NCI-H1417 (cell line): Measurements from ENCODE around the gene ATP1A2.

ENCODE experiments used
- DNase-seq, 3 experiments: peaks; one replicate each; lab custom pipeline; 2025; lab: John Stamatoyannopoulos, UW

Gene ATP1A2

GRCh38 chr1:160171980-160172379, 56.4 kb downstream of the ATP1A2 start:
- no peak for DNase-seq

- DNase-seq = no peak
These were observed 61.7 kb downstream of the ATP1A2 start for GRCh38 chr1:160177231-160177630.

- no peak for DNase-seq
These were observed 62.1 kb downstream of the ATP1A2 start for GRCh38 chr1:160177667-160178066.

- no peak for DNase-seq
These were observed 63.2 kb downstream of the ATP1A2 start for GRCh38 chr1:160178731-160179130.

- no peak for DNase-seq
These were observed 63.8 kb downstream of the ATP1A2 start for GRCh38 chr1:160179336-160179735.

- no peak for DNase-seq
These were observed 70.7 kb downstream of the ATP1A2 start for GRCh38 chr1:160186246-160186645.

GRCh38 chr1:160186729-160187128, 71.2 kb downstream of the ATP1A2 start:
- no peak for DNase-seq

DNA sequence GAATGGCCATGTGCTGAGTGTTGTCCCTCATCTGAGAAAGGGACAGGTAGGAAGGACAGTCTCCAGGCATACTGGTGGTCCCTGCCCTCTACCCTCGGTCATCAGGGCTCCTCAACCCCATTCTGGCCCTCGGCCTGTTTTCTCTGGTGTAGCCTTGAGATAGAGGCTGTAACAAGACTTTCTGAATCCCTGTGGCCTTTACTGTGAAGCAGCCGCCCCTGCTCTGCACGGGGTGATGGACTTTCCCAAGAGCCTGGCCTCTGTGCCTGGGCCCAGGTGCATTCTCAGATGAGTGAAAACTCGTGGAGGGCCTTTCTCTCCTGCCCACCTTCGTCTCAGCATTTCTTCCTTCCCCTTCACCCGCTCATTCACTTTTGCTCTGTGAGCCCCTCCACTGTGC, 71.8 kb downstream of the ATP1A2 start:
- DNase-seq = no peak

- DNase-seq = no peak
These were observed 72.8 kb downstream of the ATP1A2 start for GRCh38 chr1:160188341-160188740.

DNA sequence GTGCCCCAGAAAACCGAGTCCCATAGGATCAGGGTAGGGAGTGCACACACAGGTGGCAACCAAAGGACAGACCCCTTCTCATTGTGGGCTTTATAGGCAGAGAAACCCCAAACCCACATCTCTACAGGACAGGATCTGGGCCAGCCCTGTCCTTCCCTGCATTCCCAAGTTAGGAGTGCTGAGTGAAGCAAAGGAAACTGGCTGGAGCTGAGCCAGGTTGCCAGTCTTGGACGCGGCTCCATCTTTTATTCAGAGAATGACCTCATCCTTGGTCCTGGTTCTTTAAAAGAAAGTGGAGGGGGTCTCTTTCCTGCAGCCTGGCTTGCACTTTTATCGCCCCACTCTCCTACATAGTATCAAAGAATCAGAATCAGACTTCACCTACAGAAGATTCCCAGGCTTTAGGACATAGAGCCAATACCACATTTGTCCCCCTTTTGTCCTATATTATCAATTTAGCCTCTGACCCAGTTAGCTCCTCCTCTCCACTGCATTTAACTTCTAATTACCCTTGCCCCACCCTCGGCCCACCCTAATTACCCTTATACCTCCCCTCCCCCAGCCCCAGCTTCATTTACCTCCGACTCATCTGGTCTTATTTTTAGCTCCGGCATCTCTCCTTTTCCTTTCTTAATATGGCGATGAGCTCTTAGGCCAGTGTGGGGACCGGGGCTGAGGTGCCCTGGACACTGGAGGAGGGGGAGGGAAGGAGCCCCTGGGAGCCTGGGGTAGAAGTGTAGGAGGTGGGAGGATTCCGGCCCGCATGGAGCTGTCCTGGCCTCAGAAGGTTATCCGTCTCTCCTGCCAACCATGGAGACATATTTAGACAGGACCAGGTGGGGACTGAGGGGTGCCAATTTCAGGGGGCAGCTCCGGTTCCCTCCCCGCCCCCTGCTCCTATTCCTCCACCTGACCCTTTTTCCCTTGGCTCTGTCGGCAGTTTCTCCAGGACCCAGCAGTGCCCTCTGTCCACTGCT, 74.4 kb downstream of the ATP1A2 start, which contains the start of gene CASQ1:
TSS of gene CASQ1 (plus strand) at position 927 of the 977 bp plus-strand sequence. CDS start 177 bp downstream, outside the sequence.
- peak in 1 of 3 experiments; percentile 23 for DNase-seq

- peak in 2 of 3 experiments; percentile 41 to 66 for DNase-seq
These were observed 76.2 kb downstream of the ATP1A2 start for GRCh38 chr1:160191756-160192155.

DNA sequence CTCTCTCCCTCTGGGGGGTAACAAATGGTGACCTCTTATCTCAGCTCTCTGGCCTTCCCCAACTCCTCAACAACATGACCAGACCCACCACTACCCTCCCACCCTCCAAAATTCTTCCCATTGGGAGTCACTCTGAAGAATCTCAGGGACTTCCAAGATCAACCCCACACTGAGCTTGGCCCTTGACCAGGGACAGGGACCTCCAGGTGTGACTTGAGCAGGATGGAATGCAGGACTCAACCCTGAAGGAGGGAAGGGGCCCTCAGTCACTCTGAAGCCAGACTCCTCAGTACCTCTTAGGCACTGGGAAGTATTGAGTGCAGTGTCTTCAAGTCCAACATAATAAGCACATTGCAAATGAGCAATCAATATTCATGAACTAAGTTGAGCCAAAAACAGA, 76.7 kb downstream of the ATP1A2 start:
- DNase-seq = peak in 1 of 3 experiments; percentile 41
